ENCODE measurements around the gene CEP70.
"Not testable (repeated sequence)": the region's sequence is repeated elsewhere in the genome, so short reads cannot be mapped to it uniquely, and the experiment has no call there.

CEP70 gene

DNA sequence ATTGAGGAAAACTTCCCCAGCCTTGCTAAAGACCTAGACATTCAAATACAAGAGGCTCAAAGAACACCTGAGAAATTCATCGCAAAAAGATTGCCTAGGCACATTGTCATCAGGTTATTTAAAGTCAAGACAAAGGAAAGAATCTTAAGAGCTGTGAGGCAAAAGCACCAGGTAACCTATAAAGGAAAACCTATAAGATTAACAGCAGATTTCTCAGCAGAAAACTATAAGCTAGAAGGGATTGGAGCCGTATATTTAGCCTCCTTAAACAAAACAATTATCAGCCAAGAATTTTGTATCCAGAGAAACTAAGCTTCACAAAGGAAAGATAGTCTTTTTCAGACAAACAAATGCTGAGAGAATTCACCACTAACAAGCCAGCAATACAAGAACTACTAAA lies 43.1 kb downstream of the CEP70 start:
- H3K4me1 ChIP-seq (ENCODE audit: insufficient read depth, low read length); H3K4me3 ChIP-seq (ENCODE audit: low read length); H3K27ac ChIP-seq (ENCODE audit: low read length); H3K9ac ChIP-seq (ENCODE audit: low read depth, low read length); H3K27me3 ChIP-seq (ENCODE audit: insufficient read depth, low read length): not testable (repeated sequence)
- peaks cover 34% of the 10 kb centered on the region for H3K9me3 ChIP-seq (ENCODE audit: insufficient read depth, low read depth, low read length)
- H3K36me3 ChIP-seq (ENCODE audit: insufficient read depth, low read depth, low read length) = peaks cover 37% of the 10 kb centered on the region

GRCh38 chr3:138549179-138549977 lies 44.7 kb downstream of the CEP70 start:
- Histone ChIP-seq H3K36me3 (ENCODE audit: insufficient read depth, low read depth, low read length) (peaks cover 39% of the 10 kb centered on the region), H3K9ac (ENCODE audit: low read depth, low read length) (no peak overlapping the region), H3K4me1 (ENCODE audit: insufficient read depth, low read length) (no peaks in the 10 kb centered on the region), H3K4me3 (ENCODE audit: low read length) (no peak overlapping the region), H3K27ac (ENCODE audit: low read length) (no peak overlapping the region), H3K27me3 (ENCODE audit: insufficient read depth, low read length) (no peaks in the 10 kb centered on the region), H3K9me3 (ENCODE audit: insufficient read depth, low read depth, low read length) (peaks cover 43% of the 10 kb centered on the region)

- Histone ChIP-seq H3K36me3 (ENCODE audit: insufficient read depth, low read depth, low read length) (peaks cover 44% of the 10 kb centered on the region), H3K9ac (ENCODE audit: low read depth, low read length) (no peak overlapping the region)
These were observed 46.6 kb downstream of the CEP70 start for GRCh38 chr3:138547342-138547975.

DNA sequence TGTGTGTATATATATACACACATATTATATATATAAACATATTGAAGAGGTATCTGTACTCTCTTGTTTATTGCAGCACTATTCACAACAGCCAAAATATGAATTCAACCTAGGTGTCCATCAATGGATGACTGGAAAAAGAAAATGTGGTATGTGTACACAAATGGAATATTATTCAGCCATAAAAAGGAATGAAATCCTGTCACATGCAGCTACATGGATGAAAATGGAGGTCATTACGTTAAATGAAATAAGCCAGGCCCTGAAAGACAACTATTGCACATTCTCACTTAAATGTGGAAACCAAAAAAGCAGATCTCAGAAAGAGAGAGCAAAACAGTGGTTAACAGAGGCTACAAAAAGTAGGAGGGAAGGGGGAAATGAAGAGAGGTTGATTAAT lies 49.5 kb downstream of the CEP70 start:
- no peaks in the 10 kb centered on the region for H3K27me3 ChIP-seq (ENCODE audit: insufficient read depth, low read length)
- H3K9me3 ChIP-seq (ENCODE audit: insufficient read depth, low read depth, low read length) = peaks cover 50% of the 10 kb centered on the region
- H3K9ac ChIP-seq (ENCODE audit: low read depth, low read length) = no peak overlapping the region
- no peak overlapping the region for H3K27ac ChIP-seq (ENCODE audit: low read length)
- H3K36me3 ChIP-seq (ENCODE audit: insufficient read depth, low read depth, low read length) = peaks cover 46% of the 10 kb centered on the region
- no peak overlapping the region for H3K4me3 ChIP-seq (ENCODE audit: low read length)
- H3K4me1 ChIP-seq (ENCODE audit: insufficient read depth, low read length) = no peaks in the 10 kb centered on the region

More at GRCh38 chr3:138547342-138547975, 46.6 kb downstream of the CEP70 start:
- Histone ChIP-seq H3K9me3 (ENCODE audit: insufficient read depth, low read depth, low read length) (peaks cover 47% of the 10 kb centered on the region), H3K27ac (ENCODE audit: low read length) (no peak overlapping the region), H3K27me3 (ENCODE audit: insufficient read depth, low read length) (no peaks in the 10 kb centered on the region), H3K4me1 (ENCODE audit: insufficient read depth, low read length) (no peaks in the 10 kb centered on the region), H3K4me3 (ENCODE audit: low read length) (no peak overlapping the region)

GRCh38 chr3:138542977-138543376 lies 51.1 kb downstream of the CEP70 start:
- H3K27ac ChIP-seq (ENCODE audit: low read length) = no peak overlapping the region
- H3K9me3 ChIP-seq (ENCODE audit: insufficient read depth, low read depth, low read length) = peaks cover 42% of the 10 kb centered on the region
- H3K4me3 ChIP-seq (ENCODE audit: low read length) = no peak overlapping the region
- H3K27me3 ChIP-seq (ENCODE audit: insufficient read depth, low read length) = no peaks in the 10 kb centered on the region
- no peaks in the 10 kb centered on the region for H3K4me1 ChIP-seq (ENCODE audit: insufficient read depth, low read length)
- H3K9ac ChIP-seq (ENCODE audit: low read depth, low read length) = no peak overlapping the region
- H3K36me3 ChIP-seq (ENCODE audit: insufficient read depth, low read depth, low read length) = peaks cover 32% of the 10 kb centered on the region

DNA sequence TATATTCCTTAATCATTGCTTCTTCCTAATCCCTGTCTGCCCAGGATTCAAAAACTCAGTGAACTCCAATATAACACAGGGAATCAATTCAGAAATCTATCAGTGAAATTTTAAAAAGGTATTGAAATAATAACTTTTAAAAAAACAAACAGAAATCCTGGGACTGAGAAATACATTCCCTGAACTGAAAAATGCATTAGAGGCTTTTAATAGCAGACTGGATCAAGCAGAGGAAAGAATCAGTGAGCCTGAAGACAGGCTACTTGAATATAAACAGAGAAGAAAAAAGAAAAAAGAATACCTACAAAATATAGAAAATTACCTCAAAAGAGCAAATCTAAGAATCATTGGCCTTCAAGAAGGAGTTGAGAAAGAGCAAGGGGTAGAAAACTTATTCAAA lies 54.7 kb downstream of the CEP70 start:
- peaks cover 13% of the 10 kb centered on the region; the same call in 1 of the 2 replicates for H3K9me3 ChIP-seq (ENCODE audit: insufficient read depth, low read depth, low read length)
- H3K36me3 ChIP-seq (ENCODE audit: insufficient read depth, low read depth, low read length) = peaks cover 13% of the 10 kb centered on the region

DNA sequence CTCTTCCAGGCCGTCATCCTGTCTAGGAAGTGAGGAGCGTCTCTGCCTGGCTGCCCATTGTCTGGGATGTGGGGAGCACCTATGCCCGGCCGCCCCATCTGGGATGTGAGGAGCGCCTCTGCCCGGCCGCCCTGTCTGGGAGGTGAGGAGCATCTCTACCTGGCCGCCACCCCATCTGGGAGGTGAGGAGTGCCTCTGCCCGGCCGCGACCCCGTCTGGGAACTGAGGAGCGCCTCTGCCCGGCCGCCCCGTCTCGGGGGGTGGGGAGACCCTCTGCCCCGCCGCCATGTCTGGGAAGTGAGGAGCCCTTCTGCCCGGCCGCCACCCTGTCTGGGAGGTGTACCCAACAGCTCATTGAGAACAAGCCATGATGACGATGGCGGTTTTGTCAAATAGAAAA lies 72.6 kb downstream of the CEP70 start:
- not testable (repeated sequence) for H3K4me1 ChIP-seq (ENCODE audit: insufficient read depth, low read length); H3K36me3 ChIP-seq (ENCODE audit: insufficient read depth, low read depth, low read length); H3K9ac ChIP-seq (ENCODE audit: low read depth, low read length); H3K4me3 ChIP-seq (ENCODE audit: low read length); H3K27me3 ChIP-seq (ENCODE audit: insufficient read depth, low read length); H3K27ac ChIP-seq (ENCODE audit: low read length)
- peaks cover 10% of the 10 kb centered on the region for H3K9me3 ChIP-seq (ENCODE audit: insufficient read depth, low read depth, low read length)

More for the DNA sequence above, 54.7 kb downstream of the CEP70 start:
- H3K27ac ChIP-seq (ENCODE audit: low read length) = no peak overlapping the region
- no peak overlapping the region for H3K9ac ChIP-seq (ENCODE audit: low read depth, low read length)
- no peaks in the 10 kb centered on the region for H3K27me3 ChIP-seq (ENCODE audit: insufficient read depth, low read length)
- H3K4me3 ChIP-seq (ENCODE audit: low read length) = no peak overlapping the region
- no peaks in the 10 kb centered on the region for H3K4me1 ChIP-seq (ENCODE audit: insufficient read depth, low read length)

DNA sequence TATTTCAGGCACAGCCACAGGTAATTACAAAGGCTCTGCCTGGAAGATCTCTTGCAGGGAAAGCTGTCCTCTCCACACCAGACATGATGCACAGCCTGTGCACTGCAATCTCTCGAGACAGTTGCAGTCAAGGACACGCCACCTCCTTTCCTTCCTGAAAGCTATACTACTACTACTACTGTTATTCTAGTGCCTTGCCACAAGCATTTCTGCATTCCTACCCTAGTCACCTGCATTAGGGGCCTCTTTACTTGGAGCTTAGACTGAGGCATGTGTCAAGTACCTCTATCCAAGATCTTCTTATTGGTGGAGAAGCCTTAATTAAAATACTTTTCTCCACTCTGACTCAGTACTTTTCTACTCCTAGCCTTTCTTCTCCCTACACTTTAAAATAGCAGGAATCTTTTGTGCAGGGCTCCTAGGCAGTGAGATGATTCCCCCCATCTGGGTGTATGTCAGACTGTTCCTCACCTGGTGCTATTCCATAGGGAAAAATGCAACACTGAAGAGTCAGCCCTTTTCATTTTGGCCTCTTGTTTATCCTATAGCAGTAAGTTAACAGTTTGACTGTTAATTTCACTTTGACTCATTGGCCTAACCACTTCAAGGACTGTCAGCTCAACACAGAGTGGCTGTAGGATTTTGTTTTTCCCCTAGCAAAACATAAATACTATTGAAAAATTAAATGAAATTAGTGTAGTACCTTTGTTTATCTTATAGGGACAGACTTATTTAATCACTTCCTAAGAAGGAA lies 80.8 kb downstream of the CEP70 start:
- Histone ChIP-seq H3K27ac (ENCODE audit: low read length) (no peak overlapping the region), H3K4me3 (ENCODE audit: low read length) (no peak overlapping the region), H3K9me3 (ENCODE audit: insufficient read depth, low read depth, low read length) (peaks cover 10% of the 10 kb centered on the region), H3K9ac (ENCODE audit: low read depth, low read length) (no peak overlapping the region), H3K27me3 (ENCODE audit: insufficient read depth, low read length) (no peaks in the 10 kb centered on the region), H3K36me3 (ENCODE audit: insufficient read depth, low read depth, low read length) (no peaks in the 10 kb centered on the region; the same call in 1 of the 2 replicates), H3K4me1 (ENCODE audit: insufficient read depth, low read length) (0 out of 2 replicates have a peak, but pooled peaks cover 3% of the 10 kb centered on the region)

DNA sequence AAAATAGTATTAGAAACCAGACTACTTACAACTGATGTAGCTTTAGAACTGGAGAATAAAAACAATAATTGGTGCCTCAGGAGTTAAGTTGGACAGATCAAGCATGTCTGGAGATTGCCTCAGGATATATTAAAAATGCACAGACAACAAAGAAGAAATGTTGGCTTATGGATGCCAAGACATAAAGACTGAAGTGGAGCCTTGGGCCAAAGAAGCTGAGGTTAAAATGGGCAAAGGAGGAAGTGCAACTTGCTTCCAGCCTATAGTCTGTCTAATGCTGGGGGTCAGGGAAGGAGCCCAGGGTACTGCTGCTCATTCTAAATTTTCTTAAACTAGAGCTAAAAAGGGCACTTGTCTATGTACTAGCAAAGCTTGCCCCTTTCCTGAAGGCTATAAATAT lies 82.1 kb downstream of the CEP70 start:
- Histone ChIP-seq H3K9ac (ENCODE audit: low read depth, low read length) (no peak overlapping the region), H3K36me3 (ENCODE audit: insufficient read depth, low read depth, low read length) (no peaks in the 10 kb centered on the region; the same call in 1 of the 2 replicates), H3K4me3 (ENCODE audit: low read length) (no peak overlapping the region), H3K4me1 (ENCODE audit: insufficient read depth, low read length) (0 out of 2 replicates have a peak, but pooled peaks cover 3% of the 10 kb centered on the region), H3K27ac (ENCODE audit: low read length) (no peak overlapping the region), H3K27me3 (ENCODE audit: insufficient read depth, low read length) (no peaks in the 10 kb centered on the region), H3K9me3 (ENCODE audit: insufficient read depth, low read depth, low read length) (peaks cover 3% of the 10 kb centered on the region; the same call in 1 of the 2 replicates)

DNA sequence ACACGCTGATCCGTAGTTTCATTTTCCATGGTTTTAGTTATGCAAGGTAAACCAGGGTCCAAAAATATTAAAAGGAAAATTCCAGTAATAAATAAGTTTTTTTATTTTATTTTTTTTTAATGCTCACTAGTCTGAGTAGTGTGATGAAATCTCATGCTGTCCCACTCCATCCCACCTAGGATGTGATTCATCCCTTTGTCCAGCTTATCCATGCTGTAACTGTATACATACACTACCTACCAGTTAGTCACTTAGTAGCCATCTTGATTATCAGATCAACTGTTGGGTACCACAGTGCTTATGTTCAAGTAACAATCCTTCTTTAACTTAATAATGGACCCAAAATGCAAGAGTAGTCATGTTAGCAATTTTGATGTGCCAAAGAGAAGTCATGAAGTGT lies 84.5 kb downstream of the CEP70 start:
- H3K36me3 ChIP-seq (ENCODE audit: insufficient read depth, low read depth, low read length) = no peaks in the 10 kb centered on the region
- no peak overlapping the region for H3K4me3 ChIP-seq (ENCODE audit: low read length)
- H3K9me3 ChIP-seq (ENCODE audit: insufficient read depth, low read depth, low read length) = no peaks in the 10 kb centered on the region

GRCh38 chr3:138507524-138507923 lies 86.5 kb downstream of the CEP70 start:
- no peak overlapping the region for H3K27ac ChIP-seq (ENCODE audit: low read length)
- H3K4me3 ChIP-seq (ENCODE audit: low read length) = no peak overlapping the region
- no peaks in the 10 kb centered on the region for H3K27me3 ChIP-seq (ENCODE audit: insufficient read depth, low read length)
- H3K4me1 ChIP-seq (ENCODE audit: insufficient read depth, low read length) = 0 out of 2 replicates have a peak, but pooled peaks cover 3% of the 10 kb centered on the region
- H3K36me3 ChIP-seq (ENCODE audit: insufficient read depth, low read depth, low read length) = no peaks in the 10 kb centered on the region
- H3K9ac ChIP-seq (ENCODE audit: low read depth, low read length) = no peak overlapping the region
- no peaks in the 10 kb centered on the region for H3K9me3 ChIP-seq (ENCODE audit: insufficient read depth, low read depth, low read length)

More for the DNA sequence above, 84.5 kb downstream of the CEP70 start:
- H3K9ac ChIP-seq (ENCODE audit: low read depth, low read length) = no peak overlapping the region
- no peak overlapping the region for H3K27ac ChIP-seq (ENCODE audit: low read length)
- 0 out of 2 replicates have a peak, but pooled peaks cover 3% of the 10 kb centered on the region for H3K4me1 ChIP-seq (ENCODE audit: insufficient read depth, low read length)
- H3K27me3 ChIP-seq (ENCODE audit: insufficient read depth, low read length) = no peaks in the 10 kb centered on the region
